Suprapubic skin (tissue), 4 donors: Measurements from ENCODE around the gene LCMT1. TPM values are rescaled to one million over a fixed set of nuclear protein-coding genes. Genes with fewer than 3 reads are reported as not detected.
A peak's percentile ranks its signal among the peaks of the same experiment; 100 is the strongest.

Experiments
- DNase-seq, 2 donors: peaks; one replicate each; pipeline ENCODE4 v3.0.0-alpha.2; 2019; ENCODE audit warnings: low spot score in 2 of 2
- H3K27ac ChIP-seq: fragments of 200-600 bp; sonication (generic); one replicate; pipeline ENCODE4 v1.5.1; 2019
- H3K27me3 ChIP-seq: fragments of 200-600 bp; sonication (generic); one replicate; pipeline ENCODE4 v1.5.1; 2019
- H3K36me3 ChIP-seq: fragments of 200-600 bp; sonication (generic); one replicate; pipeline ENCODE4 v1.5.1; 2019
- H3K4me1 ChIP-seq: fragments of 200-600 bp; sonication (generic); one replicate; pipeline ENCODE4 v1.5.1; 2019
- H3K4me3 ChIP-seq: fragments of 200-600 bp; sonication (generic); one replicate; pipeline ENCODE4 v1.5.1; 2019; ENCODE audit warnings: mild to moderate bottlenecking
- H3K9me3 ChIP-seq: fragments of 200-600 bp; sonication (generic); one replicate; pipeline ENCODE4 v1.5.1; 2019
- EP300 ChIP-seq: sonication (generic); formaldehyde crosslinking; IDR thresholded peaks from one replicate; pipeline ENCODE4 v1.6.1; 2017; ENCODE audit warnings: antibody characterized with exemption
- POLR2A ChIP-seq, 2 donors: fragments of 450-650 bp; IDR thresholded peaks; one replicate each; pipeline ENCODE4 v1.6.1; 2017; ENCODE audit warnings: antibody characterized with exemption in 2 of 2, mild to moderate bottlenecking in 2 of 2, moderate library complexity in 2 of 2
- POLR2AphosphoS5 ChIP-seq, 3 donors: sonication (generic); formaldehyde crosslinking; IDR thresholded peaks; one replicate each; pipeline ENCODE4 v1.6.1; 2017; ENCODE audit warnings: antibody characterized with exemption in 3 of 3
- WGBS: methylation state at CpG from one replicate; pipeline ENCODE4 v1.1.5; 2018; 5-methylcytosine and 5-hydroxymethylcytosine counted together
- total RNA-seq, 4 donors: library from RNA; depleted of rRNA; stranded (reverse); fragments of >200 nt; gene quantifications; one replicate each; pipeline ENCODE4 v1.1.0, GENCODE V29; 2016
- TF ChIP-seq, protein P1 (sequence below), 2 donors: fragments of 200-600 bp in 1 of 2; fragments of 450-650 bp in 1 of 2; sonication (generic) in 1 of 2; IDR thresholded peaks; one replicate each; pipeline ENCODE4 v1.5.1; 2016 to 2019; ENCODE audit warnings: antibody characterized with exemption in 2 of 2, mild to moderate bottlenecking in 1 of 2, moderate library complexity in 1 of 2

LCMT1 gene
- total RNA-seq, 4 donors from 2014 or later, result 41.2 to 54.3 (median 42.8) TPM

DNA sequence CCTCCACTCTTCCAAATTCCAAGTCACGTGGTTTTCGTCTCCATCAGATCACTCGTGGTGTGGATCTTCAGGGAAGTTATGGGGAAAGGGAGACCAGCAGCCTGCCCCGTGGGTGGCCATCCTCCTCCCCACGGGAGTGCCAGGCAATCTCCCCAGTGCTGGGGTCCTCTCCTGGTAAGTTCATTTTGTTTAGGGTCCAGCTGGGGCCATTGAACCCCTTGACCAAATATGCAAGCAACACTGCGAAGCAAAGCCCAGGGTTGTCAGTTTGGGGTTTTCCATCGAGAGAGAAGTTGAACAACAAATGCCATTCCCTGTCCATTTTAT is 4.1 kb upstream of the LCMT1 start:
- Histone ChIP-seq H3K27ac (peak overlapping the region; percentile 84), H3K4me1 (peaks cover 41% of the 10 kb centered on the region), H3K36me3 (no peaks in the 10 kb centered on the region), H3K4me3 (peak overlapping the region; percentile 93), H3K27me3 (no peaks in the 10 kb centered on the region), H3K9me3 (no peaks in the 10 kb centered on the region)
- no peak for DNase-seq
- TF ChIP-seq POLR2A (IDR thresholded peaks at IDR 0.05) (no peak), POLR2AphosphoS5 (IDR thresholded peaks at IDR 0.05) (no peak), EP300 (no peak)
- TF ChIP-seq, protein P1, sequence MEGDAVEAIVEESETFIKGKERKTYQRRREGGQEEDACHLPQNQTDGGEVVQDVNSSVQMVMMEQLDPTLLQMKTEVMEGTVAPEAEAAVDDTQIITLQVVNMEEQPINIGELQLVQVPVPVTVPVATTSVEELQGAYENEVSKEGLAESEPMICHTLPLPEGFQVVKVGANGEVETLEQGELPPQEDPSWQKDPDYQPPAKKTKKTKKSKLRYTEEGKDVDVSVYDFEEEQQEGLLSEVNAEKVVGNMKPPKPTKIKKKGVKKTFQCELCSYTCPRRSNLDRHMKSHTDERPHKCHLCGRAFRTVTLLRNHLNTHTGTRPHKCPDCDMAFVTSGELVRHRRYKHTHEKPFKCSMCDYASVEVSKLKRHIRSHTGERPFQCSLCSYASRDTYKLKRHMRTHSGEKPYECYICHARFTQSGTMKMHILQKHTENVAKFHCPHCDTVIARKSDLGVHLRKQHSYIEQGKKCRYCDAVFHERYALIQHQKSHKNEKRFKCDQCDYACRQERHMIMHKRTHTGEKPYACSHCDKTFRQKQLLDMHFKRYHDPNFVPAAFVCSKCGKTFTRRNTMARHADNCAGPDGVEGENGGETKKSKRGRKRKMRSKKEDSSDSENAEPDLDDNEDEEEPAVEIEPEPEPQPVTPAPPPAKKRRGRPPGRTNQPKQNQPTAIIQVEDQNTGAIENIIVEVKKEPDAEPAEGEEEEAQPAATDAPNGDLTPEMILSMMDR (IDR thresholded peaks at IDR 0.05), result no peak
- WGBS, result 53% methylated on average over 7 of the region's 7 CpGs

DNA sequence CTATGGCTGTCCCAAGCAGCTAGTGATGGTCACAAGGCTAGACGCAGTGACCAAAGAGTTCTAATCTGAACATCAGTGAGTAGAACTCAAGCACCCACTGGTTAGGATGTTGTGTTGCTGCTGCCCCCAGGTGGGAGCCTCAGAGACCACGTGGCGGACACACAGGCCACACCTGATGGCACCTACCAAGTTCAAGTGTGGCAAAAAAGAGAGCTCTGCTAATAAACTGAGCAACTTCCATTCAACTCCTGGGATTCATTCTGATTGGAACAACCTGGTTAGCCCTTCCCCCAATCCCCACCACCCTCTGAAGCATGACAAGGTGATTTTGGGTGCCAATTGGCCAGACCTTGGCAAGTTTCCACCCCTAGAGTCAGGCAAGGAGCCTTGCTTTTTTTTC is 3.5 kb upstream of the LCMT1 start:
- TF ChIP-seq POLR2A (IDR thresholded peaks at IDR 0.05) (no peak), POLR2AphosphoS5 (IDR thresholded peaks at IDR 0.05) (no peak), EP300 (no peak)
- TF ChIP-seq, protein P1 (IDR thresholded peaks at IDR 0.05), result no peak
- H3K4me1 ChIP-seq, result peaks cover 46% of the 10 kb centered on the region
- H3K27me3 ChIP-seq, result no peaks in the 10 kb centered on the region
- no peak overlapping the region for H3K4me3 ChIP-seq
- no peaks in the 10 kb centered on the region for H3K36me3 ChIP-seq
- 80% methylated on average over 1 of the region's 3 CpGs for WGBS
- DNase-seq, result no peak
- no peaks in the 10 kb centered on the region for H3K9me3 ChIP-seq
- H3K27ac ChIP-seq, result no peak overlapping the region

DNA sequence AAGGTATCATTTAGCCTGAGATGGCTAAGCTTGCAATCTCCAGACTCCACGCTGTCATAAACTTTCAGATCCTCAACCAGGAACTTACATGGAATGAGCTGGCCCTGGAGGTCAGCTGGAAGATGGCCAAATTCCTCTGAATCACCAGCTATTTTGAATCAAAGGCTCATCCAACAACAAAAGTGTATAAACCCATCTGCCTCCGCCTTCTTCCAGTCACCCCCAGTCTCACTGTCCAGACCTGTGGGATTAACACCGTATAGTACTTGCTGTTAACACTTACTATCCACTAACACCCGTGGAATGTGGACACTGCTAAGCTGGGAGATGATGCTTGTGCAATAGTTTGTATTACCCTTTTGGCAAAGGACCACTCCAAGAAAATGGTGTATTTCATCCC is 1.9 kb upstream of the LCMT1 start:
- peaks cover 46% of the 10 kb centered on the region for H3K4me1 ChIP-seq
- no peaks in the 10 kb centered on the region for H3K36me3 ChIP-seq
- H3K27me3 ChIP-seq, result no peaks in the 10 kb centered on the region
- WGBS, result 57% methylated on average over 4 of the region's 4 CpGs
- no peak for DNase-seq
- H3K9me3 ChIP-seq, result no peaks in the 10 kb centered on the region
- H3K4me3 ChIP-seq, result no peak overlapping the region
- no peak overlapping the region for H3K27ac ChIP-seq
- no peak for TF ChIP-seq POLR2AphosphoS5 (IDR thresholded peaks at IDR 0.05)
- no peak for TF ChIP-seq EP300
- no peak for TF ChIP-seq POLR2A (IDR thresholded peaks at IDR 0.05)
- TF ChIP-seq, protein P1 (IDR thresholded peaks at IDR 0.05), result no peak

DNA sequence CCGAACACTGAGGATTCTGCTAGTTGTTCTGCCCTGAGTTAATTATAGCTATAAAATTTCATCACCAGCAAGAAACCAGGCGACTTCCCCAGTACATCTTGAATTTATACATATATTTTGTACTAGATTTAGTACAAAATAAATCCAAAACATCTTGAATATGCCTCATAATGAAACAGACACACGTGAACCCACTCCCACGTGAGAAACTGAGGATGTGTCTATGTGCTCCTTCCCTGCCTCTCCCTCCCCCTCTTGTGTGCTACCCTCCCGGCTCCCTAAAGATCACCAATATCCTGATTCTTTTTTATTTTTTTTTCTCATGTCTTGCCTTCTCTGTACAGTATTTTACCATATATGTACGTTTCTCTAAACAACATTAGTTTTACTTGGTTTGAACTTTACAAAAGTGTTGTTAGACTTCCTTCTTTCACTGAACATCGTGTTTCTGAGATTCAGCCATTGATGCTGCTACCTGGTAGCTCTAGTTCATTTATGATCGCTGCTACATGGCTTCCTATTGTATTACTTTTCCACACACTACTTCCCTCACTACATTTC is 1.1 kb upstream of the LCMT1 start:
- TF ChIP-seq POLR2A (IDR thresholded peaks at IDR 0.05), result no peak
- TF ChIP-seq EP300, result no peak
- TF ChIP-seq, protein P1 (IDR thresholded peaks at IDR 0.05), result no peak
- no peak for TF ChIP-seq POLR2AphosphoS5 (IDR thresholded peaks at IDR 0.05)
- no peaks in the 10 kb centered on the region for H3K9me3 ChIP-seq
- H3K4me3 ChIP-seq, result peak overlapping the region; percentile 86
- 27% methylated on average over 8 of the region's 8 CpGs for WGBS
- peaks cover 46% of the 10 kb centered on the region for H3K4me1 ChIP-seq
- H3K27ac ChIP-seq, result peak overlapping the region; percentile 52
- no peaks in the 10 kb centered on the region for H3K36me3 ChIP-seq
- DNase-seq, result no peak
- H3K27me3 ChIP-seq, result no peaks in the 10 kb centered on the region

DNA sequence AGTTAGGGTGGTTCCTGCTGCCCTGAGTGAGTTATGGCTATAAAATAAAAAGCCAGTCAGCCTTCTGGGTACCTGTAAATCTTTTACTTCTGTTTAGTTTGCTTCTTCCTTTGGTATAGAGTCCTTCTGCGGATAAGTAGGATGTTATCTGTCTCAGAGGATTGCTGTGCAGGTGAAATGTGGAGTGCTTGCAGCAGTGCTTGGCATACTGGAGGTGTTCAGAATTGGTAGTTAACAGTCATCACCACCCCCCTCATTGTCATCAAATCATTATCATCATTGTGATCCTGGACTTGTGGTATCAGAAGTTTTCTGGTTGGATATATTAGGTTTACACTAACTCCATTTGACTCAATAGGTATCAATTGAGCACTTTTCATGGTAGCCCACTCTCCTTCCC is 2.6 kb downstream of the LCMT1 start:
- TF ChIP-seq POLR2AphosphoS5 (IDR thresholded peaks at IDR 0.05) (no peak), EP300 (no peak), POLR2A (IDR thresholded peaks at IDR 0.05) (no peak)
- TF ChIP-seq, protein P1 (IDR thresholded peaks at IDR 0.05), result no peak
- Histone ChIP-seq H3K9me3 (no peaks in the 10 kb centered on the region), H3K36me3 (peaks cover 5% of the 10 kb centered on the region), H3K4me3 (no peak overlapping the region), H3K27me3 (no peaks in the 10 kb centered on the region), H3K4me1 (peaks cover 29% of the 10 kb centered on the region), H3K27ac (no peak overlapping the region)
- WGBS, result 96% methylated on average over 1 of the region's 1 CpG
- no peak for DNase-seq
